ENCODE measurements around the gene MAP1A.

The MAP1A gene

GRCh38 chr15:43516801-43517353, 531 bp upstream of the MAP1A start:
- Histone ChIP-seq H3K27ac (ENCODE audit: low read length) (no peak overlapping the region), H3K79me2 (ENCODE audit: low read length) (no peaks in the 10 kb centered on the region), H3K9ac (ENCODE audit: low read length) (no peak overlapping the region), H3K4me1 (ENCODE audit: low read length) (no peaks in the 10 kb centered on the region), H3K27me3 (replicated peaks; ENCODE audit: insufficient read depth, low read length) (peaks cover 10% of the 10 kb centered on the region), H3K9me2 (replicated peaks; ENCODE audit: insufficient read depth, low read length) (no peaks in the 10 kb centered on the region), H3F3A (ENCODE audit: insufficient read depth, low read length) (no peaks in the 10 kb centered on the region), H4K20me1 (ENCODE audit: insufficient read depth, low read length) (no peaks in the 10 kb centered on the region), H2AFZ (ENCODE audit: low read length) (no peak overlapping the region), H3K4me2 (ENCODE audit: low read depth, low read length) (no peak overlapping the region), H3K36me3 (replicated peaks; ENCODE audit: insufficient read depth, low read length) (no peaks in the 10 kb centered on the region), H3K4me3 (ENCODE audit: low read length) (no peak overlapping the region), H3K9me3 (replicated peaks; ENCODE audit: insufficient read depth, low read length) (no peaks in the 10 kb centered on the region)
- no peak for DNase-seq
- no peak for TF ChIP-seq EZH2phosphoT487 (IDR thresholded peaks at IDR 0.05; ENCODE audit: low read length)
- TF ChIP-seq EZH2 (optimal IDR thresholded peaks at IDR 0.05; ENCODE audit: low read depth, low read length): no peak
- TF ChIP-seq CTCF (IDR thresholded peaks at IDR 0.05; ENCODE audit: low read length): no peak

GRCh38 chr15:43518197-43518761, 871 bp downstream of the MAP1A start:
- no peaks in the 10 kb centered on the region for H4K20me1 ChIP-seq (ENCODE audit: insufficient read depth, low read length)
- no peak overlapping the region for H3K9ac ChIP-seq (ENCODE audit: low read length)
- H3F3A ChIP-seq (ENCODE audit: insufficient read depth, low read length): no peaks in the 10 kb centered on the region
- TF ChIP-seq EZH2 (optimal IDR thresholded peaks at IDR 0.05; ENCODE audit: low read depth, low read length) (no peak), EZH2phosphoT487 (IDR thresholded peaks at IDR 0.05; ENCODE audit: low read length) (no peak), CTCF (IDR thresholded peaks at IDR 0.05; ENCODE audit: low read length) (no peak)
- peaks cover 4% of the 10 kb centered on the region; the same call in 1 of the 2 replicates for H3K27me3 ChIP-seq (replicated peaks; ENCODE audit: insufficient read depth, low read length)
- no peaks in the 10 kb centered on the region for H3K9me2 ChIP-seq (replicated peaks; ENCODE audit: insufficient read depth, low read length)
- H3K27ac ChIP-seq (ENCODE audit: low read length): no peak overlapping the region
- no peak for DNase-seq
- no peak overlapping the region for H2AFZ ChIP-seq (ENCODE audit: low read length)
- no peak overlapping the region for H3K4me2 ChIP-seq (ENCODE audit: low read depth, low read length)
- no peaks in the 10 kb centered on the region for H3K36me3 ChIP-seq (replicated peaks; ENCODE audit: insufficient read depth, low read length)
- no peaks in the 10 kb centered on the region for H3K79me2 ChIP-seq (ENCODE audit: low read length)
- no peak overlapping the region for H3K4me3 ChIP-seq (ENCODE audit: low read length)
- H3K9me3 ChIP-seq (replicated peaks; ENCODE audit: insufficient read depth, low read length): no peaks in the 10 kb centered on the region
- no peaks in the 10 kb centered on the region for H3K4me1 ChIP-seq (ENCODE audit: low read length)

DNA sequence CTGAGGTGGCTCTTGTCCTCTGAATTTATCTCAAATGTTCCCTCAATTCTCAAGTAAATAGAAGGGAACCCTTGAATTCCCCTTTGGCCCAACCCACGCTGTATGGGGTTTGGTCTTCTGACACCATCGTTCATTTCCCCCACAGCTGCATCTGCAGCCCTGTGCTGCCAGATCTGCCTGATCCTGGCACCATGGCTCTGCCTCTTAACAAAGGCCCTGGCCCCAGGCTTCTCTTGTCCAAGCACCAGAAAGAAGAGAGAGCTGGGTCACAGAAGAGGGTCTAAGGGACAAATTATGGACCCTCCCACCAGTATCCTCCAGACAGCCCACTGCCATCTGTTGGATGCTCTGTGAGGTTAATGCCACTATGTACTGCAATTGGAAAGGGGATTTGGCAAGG, 1.8 kb downstream of the MAP1A start:
- peaks cover 4% of the 10 kb centered on the region; the same call in 1 of the 2 replicates for H3K27me3 ChIP-seq (replicated peaks; ENCODE audit: insufficient read depth, low read length)

More for the DNA sequence above, 1.8 kb downstream of the MAP1A start:
- Histone ChIP-seq H3K4me1 (ENCODE audit: low read length) (no peaks in the 10 kb centered on the region), H3K9me3 (replicated peaks; ENCODE audit: insufficient read depth, low read length) (no peaks in the 10 kb centered on the region), H3K4me2 (ENCODE audit: low read depth, low read length) (no peak overlapping the region), H3K79me2 (ENCODE audit: low read length) (no peaks in the 10 kb centered on the region), H2AFZ (ENCODE audit: low read length) (no peak overlapping the region), H3K9me2 (replicated peaks; ENCODE audit: insufficient read depth, low read length) (no peaks in the 10 kb centered on the region), H3K27ac (ENCODE audit: low read length) (no peak overlapping the region), H4K20me1 (ENCODE audit: insufficient read depth, low read length) (no peaks in the 10 kb centered on the region), H3K36me3 (replicated peaks; ENCODE audit: insufficient read depth, low read length) (no peaks in the 10 kb centered on the region), H3K9ac (ENCODE audit: low read length) (no peak overlapping the region), H3K4me3 (ENCODE audit: low read length) (no peak overlapping the region), H3F3A (ENCODE audit: insufficient read depth, low read length) (no peaks in the 10 kb centered on the region)
- DNase-seq: no peak
- TF ChIP-seq CTCF (IDR thresholded peaks at IDR 0.05; ENCODE audit: low read length): no peak
